ENCODE data around the gene PRDM13.

PRDM13 gene

DNA sequence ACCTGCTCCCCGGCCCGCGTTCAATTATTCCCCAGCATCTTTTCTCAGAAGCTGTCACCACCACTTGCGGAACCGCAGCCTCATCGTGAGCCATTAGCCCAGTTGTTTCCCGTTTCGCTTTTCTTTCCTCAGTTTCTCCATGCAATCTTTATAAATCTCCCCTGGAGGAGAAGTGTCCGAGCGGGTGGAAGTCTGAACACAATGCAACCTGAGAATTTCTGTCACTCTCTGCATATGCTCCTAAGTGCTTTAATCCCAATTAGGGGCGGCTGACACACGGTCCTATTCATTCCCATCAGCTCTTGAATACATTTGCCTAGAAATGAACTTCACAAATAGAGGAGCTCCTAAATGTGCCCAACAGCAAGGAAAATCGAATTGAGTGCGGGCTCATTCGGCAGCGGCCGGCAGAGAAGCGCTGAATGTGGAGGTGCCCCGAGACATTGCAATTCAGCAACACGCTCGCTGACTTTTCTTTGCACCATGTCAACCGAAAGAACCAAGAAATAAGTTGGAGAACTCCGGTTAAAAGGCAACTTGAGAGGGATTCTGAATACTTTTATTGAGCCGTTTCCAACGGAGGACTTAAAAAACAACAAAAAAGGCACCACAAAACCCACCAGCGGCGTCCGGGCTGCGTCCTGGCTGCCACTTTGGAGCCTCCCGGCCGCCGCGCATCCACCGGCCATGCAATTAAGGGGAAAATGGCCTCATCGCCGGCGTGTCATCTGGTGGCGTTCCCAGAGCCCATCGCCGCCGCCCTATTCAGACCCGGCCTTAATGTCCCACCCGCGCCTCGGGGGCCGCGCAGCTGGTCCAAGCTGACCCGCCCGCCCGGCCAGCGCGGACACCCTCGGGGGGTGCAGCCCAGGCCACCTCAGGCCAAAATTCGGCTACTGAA, 3.9 kb upstream of the PRDM13 start:
- Histone ChIP-seq H3K4me3 (ENCODE audit: low read depth, low read length) (no peak overlapping the region), H3K36me3 (replicated peaks) (no peaks in the 10 kb centered on the region), H3K27me3 (replicated peaks) (peaks cover 80% of the 10 kb centered on the region), H3K27ac (no peak overlapping the region)
- DNase-seq, result no peak
- no peak for TF ChIP-seq CTCF (IDR thresholded peaks at IDR 0.05; ENCODE audit: low read depth, low read length, missing control alignments)
- in situ Hi-C loops (cut with HindIII; ENCODE audit: low pct_ligation_motif_present, low sequenced_read_pairs), result loop anchor here (25.0 kb wide), 1 partner anchor 860 kb away; the partner anchor contains the start of gene SIM1

DNA sequence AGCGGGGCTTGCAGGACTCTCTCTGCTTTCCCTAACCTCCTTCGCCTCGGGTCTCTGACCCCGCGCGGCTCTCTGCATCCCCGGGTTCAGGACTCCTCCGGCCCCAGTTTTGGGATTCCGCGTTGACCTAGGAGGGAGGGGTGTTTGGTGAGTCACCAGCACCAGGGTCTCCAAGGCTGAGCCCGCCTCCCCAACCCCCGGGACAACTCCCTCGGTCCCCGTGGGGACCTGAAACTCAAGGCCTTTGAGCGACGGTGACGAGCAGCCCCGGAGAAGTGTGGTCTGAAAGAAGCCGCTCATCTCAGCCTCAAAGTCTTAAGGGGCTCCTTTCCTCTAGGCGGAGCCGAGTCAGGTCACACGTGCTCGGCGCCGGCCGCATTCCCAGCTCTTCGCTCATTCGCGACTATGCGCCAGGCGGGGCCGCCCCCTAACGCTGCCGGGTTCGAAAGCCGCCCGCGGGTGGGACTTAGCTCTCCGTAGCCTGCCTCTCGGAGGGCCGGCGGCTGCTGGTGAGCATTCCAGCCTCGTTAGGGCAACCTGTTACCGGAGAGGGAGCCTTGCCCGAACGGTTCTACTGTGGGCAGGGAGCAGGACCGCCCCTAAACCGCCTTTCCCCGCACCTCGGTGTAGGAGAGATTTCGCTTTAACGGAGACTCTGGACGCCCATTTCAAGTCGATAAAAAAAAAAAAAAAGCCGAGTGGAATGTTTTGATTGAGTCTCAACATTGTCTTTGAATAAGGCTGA, 3.0 kb upstream of the PRDM13 start:
- Histone ChIP-seq H3K27me3 (replicated peaks) (peaks cover 85% of the 10 kb centered on the region), H3K36me3 (replicated peaks) (no peaks in the 10 kb centered on the region), H3K27ac (no peak overlapping the region), H3K4me3 (ENCODE audit: low read depth, low read length) (peak overlapping the region; percentile 20)
- no peak for TF ChIP-seq CTCF (IDR thresholded peaks at IDR 0.05; ENCODE audit: low read depth, low read length, missing control alignments)
- no peak for DNase-seq
- in situ Hi-C loops (cut with HindIII; ENCODE audit: low pct_ligation_motif_present, low sequenced_read_pairs), result loop anchor here (25.0 kb wide), 1 partner anchor 859 kb away; the partner anchor contains the start of gene SIM1

DNA sequence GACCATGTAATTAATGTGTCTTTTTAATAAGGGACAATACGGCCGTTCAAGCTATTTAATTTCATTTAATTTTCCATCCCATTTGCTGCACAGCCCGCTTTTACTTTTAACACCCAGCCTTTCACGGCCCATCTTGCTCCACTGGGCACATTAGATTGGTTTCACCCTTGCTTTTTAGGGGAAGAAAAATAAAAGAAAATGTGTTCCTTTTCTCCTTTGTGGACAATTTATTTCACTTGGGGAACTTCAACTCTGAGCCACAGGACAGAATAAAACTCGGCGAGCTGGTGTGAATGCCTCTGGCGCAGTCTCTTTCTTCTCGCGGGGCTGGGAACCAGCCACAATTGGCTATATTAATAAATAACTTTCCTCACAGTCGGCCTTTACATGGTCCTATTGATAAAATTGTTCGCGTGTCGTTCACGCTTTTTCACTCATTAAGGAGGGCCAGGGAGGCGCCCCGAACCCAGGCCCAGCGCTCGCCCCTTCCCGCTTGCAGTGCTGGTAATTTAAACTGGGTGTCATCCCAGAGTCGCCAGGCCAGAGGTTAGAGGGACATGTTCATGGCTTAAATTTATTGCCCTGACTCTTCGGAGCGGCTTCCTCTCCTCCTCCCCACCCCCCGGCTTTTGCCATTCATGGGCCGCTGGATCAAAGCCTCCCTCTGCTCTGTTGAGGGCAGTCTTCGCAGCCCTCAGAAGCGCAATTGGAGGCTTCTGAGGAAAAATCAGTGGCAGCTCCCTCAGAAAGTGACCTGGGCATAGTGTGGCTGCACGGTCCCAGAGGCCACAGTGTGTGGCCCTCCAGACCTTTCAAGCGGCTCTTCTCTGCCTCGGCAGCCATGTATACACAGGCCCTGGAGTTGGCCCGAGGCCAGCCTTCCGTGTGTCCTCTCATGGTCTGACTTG, 2.2 kb upstream of the PRDM13 start:
- Histone ChIP-seq H3K27ac (no peak overlapping the region), H3K36me3 (replicated peaks) (no peaks in the 10 kb centered on the region), H3K27me3 (replicated peaks) (peaks cover 92% of the 10 kb centered on the region), H3K4me3 (ENCODE audit: low read depth, low read length) (no peak overlapping the region)
- no peak for TF ChIP-seq CTCF (IDR thresholded peaks at IDR 0.05; ENCODE audit: low read depth, low read length, missing control alignments)
- in situ Hi-C loops (cut with HindIII; ENCODE audit: low pct_ligation_motif_present, low sequenced_read_pairs), result loop anchor here (25.0 kb wide), 1 partner anchor 858 kb away; the partner anchor contains the start of gene SIM1
- DNase-seq, result no peak

GRCh38 chr6:99605074-99605734, 1.4 kb upstream of the PRDM13 start:
- in situ Hi-C loops (cut with HindIII; ENCODE audit: low pct_ligation_motif_present, low sequenced_read_pairs), result loop anchor here (25.0 kb wide), 1 partner anchor 857 kb away; the partner anchor contains the start of gene SIM1
- Histone ChIP-seq H3K27ac (no peak overlapping the region), H3K27me3 (replicated peaks) (peaks cover 96% of the 10 kb centered on the region), H3K4me3 (ENCODE audit: low read depth, low read length) (no peak overlapping the region), H3K36me3 (replicated peaks) (no peaks in the 10 kb centered on the region)
- TF ChIP-seq CTCF (IDR thresholded peaks at IDR 0.05; ENCODE audit: low read depth, low read length, missing control alignments), result peak; percentile 23
- no peak for DNase-seq

Data from brain microvascular endothelial cell (primary cell).